MCF 10A (cell line): ENCODE results near the gene IL3. TPM values are rescaled to one million over a fixed set of nuclear protein-coding genes. Genes with fewer than 3 reads are reported as not detected.

Experiments
- BruUV-seq: library from RNA; stranded (reverse); fragments of 400-500 nt; replicated peaks from 2 replicates; lab custom pipeline; 2021; lab: Mats Ljungman, UMichigan
- CTCF ChIA-PET: fragments of 300-600 bp; sonication (Branson Sonifier 250); formaldehyde crosslinking; extraction: SDS; loops from one replicate; lab custom pipeline; 2021; ENCODE audit warnings: antibody characterized with exemption, inconsistent platforms; lab: Yijun Ruan, JAX
- POLR2A ChIA-PET: fragments of 300-600, 350-650 bp; sonication (Branson Sonifier 250); formaldehyde crosslinking; extraction: SDS; loops from one replicate; lab custom pipeline; 2020; ENCODE audit warnings: antibody characterized with exemption, inconsistent platforms; lab: Yijun Ruan, JAX
- DNase-seq: peaks from one replicate; pipeline ENCODE4 v3.0.0-alpha.2; 2018; ENCODE audit not compliant: unreplicated experiment
- H3K27ac Mint-ChIP-seq: one replicate; pipeline ENCODE4 v1.8.0; 2022; ENCODE audit warnings: mild to moderate bottlenecking, low read depth, mixed read lengths; ENCODE audit not compliant: unreplicated experiment
- H3K27me3 Mint-ChIP-seq: one replicate; pipeline ENCODE4 v1.8.0; 2022; ENCODE audit warnings: mixed read lengths; ENCODE audit not compliant: insufficient read depth, unreplicated experiment
- H3K36me3 Mint-ChIP-seq: one replicate; pipeline ENCODE4 v1.8.0; 2022; ENCODE audit warnings: mild to moderate bottlenecking, moderate library complexity, mixed read lengths; ENCODE audit not compliant: insufficient read depth, unreplicated experiment
- H3K4me1 Mint-ChIP-seq: one replicate; pipeline ENCODE4 v1.8.0; 2022; ENCODE audit warnings: mixed read lengths; ENCODE audit not compliant: insufficient read depth, unreplicated experiment
- H3K4me3 Mint-ChIP-seq: one replicate; pipeline ENCODE4 v1.8.0; 2022; ENCODE audit warnings: mild to moderate bottlenecking, moderate library complexity, mixed read lengths; ENCODE audit not compliant: unreplicated experiment
- H3K9me3 Mint-ChIP-seq: one replicate; pipeline ENCODE4 v1.8.0; 2022; ENCODE audit warnings: mixed read lengths; ENCODE audit not compliant: unreplicated experiment
- CTCF ChIP-seq: fragments of 200-600 bp; IDR thresholded peaks from one replicate; pipeline ENCODE4 v1.8.0; 2022; ENCODE audit warnings: antibody characterized with exemption, mild to moderate bottlenecking; ENCODE audit not compliant: unreplicated experiment
- intact Hi-C: fragments of 100-400 bp; cut with micrococcal nuclease; formaldehyde crosslinking; loops from 2 replicates; pipeline ENCODE4 v1.14.1; 2022
- total RNA-seq: library from RNA; stranded (reverse); gene quantifications from 2 replicates; pipeline ENCODE4 v1.2.3, GENCODE V29; 2022

IL3 gene
- total RNA-seq, 1 experiment from 2014 or later, result not detected

GRCh38 chr5:132012371-132013005, 48.0 kb upstream of the IL3 start:
- ChIA-PET CTCF (interaction anchor here (0.6 to 1.0 kb wide), 3 partner anchors 202 to 423 kb away, joined by 3 to 5 read pairs (median 3); no protein-coding TSS in a partner anchor), POLR2A (interaction anchor here (1.4 kb wide), 1 partner anchor 12 kb away, joined by 3 read pairs; no protein-coding TSS in a partner anchor)
- H3K9me3 Mint-ChIP-seq, result no peaks in the 10 kb centered on the region
- TF ChIP-seq CTCF, result no peak
- H3K27me3 Mint-ChIP-seq, result peaks cover 26% of the 10 kb centered on the region
- H3K36me3 Mint-ChIP-seq, result no peaks in the 10 kb centered on the region
- H3K4me3 Mint-ChIP-seq, result peak overlapping the region; percentile 50
- H3K4me1 Mint-ChIP-seq, result peaks cover 15% of the 10 kb centered on the region
- no TSS peak for BruUV-seq
- no peak overlapping the region for H3K27ac Mint-ChIP-seq
- intact Hi-C loops, result no loop called here
- DNase-seq, result peak; percentile 36

- Mint-ChIP-seq H3K4me3 (no peak overlapping the region), H3K4me1 (peaks cover 12% of the 10 kb centered on the region), H3K36me3 (no peaks in the 10 kb centered on the region), H3K27ac (no peak overlapping the region), H3K27me3 (peaks cover 33% of the 10 kb centered on the region), H3K9me3 (no peaks in the 10 kb centered on the region)
- CTCF ChIA-PET, result interaction anchor here (0.6 to 0.9 kb wide), 3 partner anchors 201 to 819 kb away, joined by 3 to 5 read pairs (median 3); no protein-coding TSS in a partner anchor
- DNase-seq, result no peak
- intact Hi-C loops, result no loop called here
- TF ChIP-seq CTCF, result no peak
- POLR2A ChIA-PET, result no interaction called here
- no TSS peak for BruUV-seq
These were observed 47.3 kb upstream of the IL3 start for GRCh38 chr5:132013006-132013689.

- intact Hi-C loops, result no loop called here
- no peak for DNase-seq
- ChIA-PET POLR2A (no interaction called here), CTCF (interaction anchor here (0.6 to 0.9 kb wide), 2 partner anchors 201 to 818 kb away, joined by 3 read pairs; no protein-coding TSS in a partner anchor)
- TF ChIP-seq CTCF, result no peak
- Mint-ChIP-seq H3K27ac (no peak overlapping the region), H3K27me3 (peaks cover 39% of the 10 kb centered on the region), H3K36me3 (no peaks in the 10 kb centered on the region), H3K9me3 (no peaks in the 10 kb centered on the region), H3K4me1 (peaks cover 6% of the 10 kb centered on the region), H3K4me3 (no peak overlapping the region)
- BruUV-seq, result no TSS peak
These were observed 46.7 kb upstream of the IL3 start for GRCh38 chr5:132013711-132014110.

GRCh38 chr5:132016721-132017250, 43.7 kb upstream of the IL3 start:
- intact Hi-C loops, result no loop called here
- Mint-ChIP-seq H3K9me3 (no peaks in the 10 kb centered on the region), H3K27ac (no peak overlapping the region), H3K4me1 (no peaks in the 10 kb centered on the region), H3K27me3 (peaks cover 45% of the 10 kb centered on the region), H3K4me3 (no peak overlapping the region), H3K36me3 (no peaks in the 10 kb centered on the region)
- ChIA-PET CTCF (interaction anchor here (2.1 to 2.7 kb wide), 2 partner anchors 9 to 11 kb away, joined by 6 to 10 read pairs; no protein-coding TSS in a partner anchor), POLR2A (interaction anchor here (0.6 kb wide), 1 partner anchor 16 kb away, joined by 4 read pairs; no protein-coding TSS in a partner anchor)
- DNase-seq, result no peak
- no peak for TF ChIP-seq CTCF
- BruUV-seq, result no TSS peak
